ENCODE measurements around the gene MCRIP2.

MCRIP2 gene

GRCh38 chr16:631808-632358 lies 9.7 kb upstream of the MCRIP2 start:
- H3K4me3 ChIP-seq (ENCODE audit: insufficient read depth, low read depth, low read length, poor library complexity, severe bottlenecking): no peak overlapping the region
- no peaks in the 10 kb centered on the region for H3K27me3 ChIP-seq (replicated peaks; ENCODE audit: control insufficient read depth, insufficient read depth, low read length, poor library complexity, severe bottlenecking)
- peaks cover 12% of the 10 kb centered on the region for H3K4me1 ChIP-seq (ENCODE audit: control insufficient read depth, insufficient read depth, low read length, poor library complexity, severe bottlenecking)
- no peaks in the 10 kb centered on the region for H3K9me3 ChIP-seq (ENCODE audit: control insufficient read depth, low read length)
- H3K36me3 ChIP-seq (ENCODE audit: control insufficient read depth, insufficient read depth, low read length): peaks cover 11% of the 10 kb centered on the region
- no peak overlapping the region for H3K27ac ChIP-seq (ENCODE audit: insufficient read depth, low read length, poor library complexity, severe bottlenecking)
- DNase-seq: no peak

- peaks cover 4% of the 10 kb centered on the region for H3K36me3 ChIP-seq (ENCODE audit: control insufficient read depth, insufficient read depth, low read length)
- no peak for DNase-seq
- H3K4me3 ChIP-seq (ENCODE audit: insufficient read depth, low read depth, low read length, poor library complexity, severe bottlenecking): no peak overlapping the region
- no peak overlapping the region for H3K27ac ChIP-seq (ENCODE audit: insufficient read depth, low read length, poor library complexity, severe bottlenecking)
- H3K27me3 ChIP-seq (replicated peaks; ENCODE audit: control insufficient read depth, insufficient read depth, low read length, poor library complexity, severe bottlenecking): no peaks in the 10 kb centered on the region
- H3K9me3 ChIP-seq (ENCODE audit: control insufficient read depth, low read length): no peaks in the 10 kb centered on the region
- H3K4me1 ChIP-seq (ENCODE audit: control insufficient read depth, insufficient read depth, low read length, poor library complexity, severe bottlenecking): peaks cover 12% of the 10 kb centered on the region
Observed at GRCh38 chr16:632486-633335, 8.9 kb upstream of the MCRIP2 start.

- Histone ChIP-seq H3K27ac (ENCODE audit: insufficient read depth, low read length, poor library complexity, severe bottlenecking) (no peak overlapping the region), H3K4me3 (ENCODE audit: insufficient read depth, low read depth, low read length, poor library complexity, severe bottlenecking) (no peak overlapping the region), H3K4me1 (ENCODE audit: control insufficient read depth, insufficient read depth, low read length, poor library complexity, severe bottlenecking) (peaks cover 12% of the 10 kb centered on the region), H3K9me3 (ENCODE audit: control insufficient read depth, low read length) (no peaks in the 10 kb centered on the region), H3K36me3 (ENCODE audit: control insufficient read depth, insufficient read depth, low read length) (no peaks in the 10 kb centered on the region), H3K27me3 (replicated peaks; ENCODE audit: control insufficient read depth, insufficient read depth, low read length, poor library complexity, severe bottlenecking) (no peaks in the 10 kb centered on the region)
- no peak for DNase-seq
Observed at GRCh38 chr16:633336-634050, 8.1 kb upstream of the MCRIP2 start.

- no peak overlapping the region for H3K27ac ChIP-seq (ENCODE audit: insufficient read depth, low read length, poor library complexity, severe bottlenecking)
- H3K27me3 ChIP-seq (replicated peaks; ENCODE audit: control insufficient read depth, insufficient read depth, low read length, poor library complexity, severe bottlenecking): no peaks in the 10 kb centered on the region
- H3K4me1 ChIP-seq (ENCODE audit: control insufficient read depth, insufficient read depth, low read length, poor library complexity, severe bottlenecking): peaks cover 12% of the 10 kb centered on the region
- no peak for DNase-seq
- no peaks in the 10 kb centered on the region for H3K9me3 ChIP-seq (ENCODE audit: control insufficient read depth, low read length)
- no peaks in the 10 kb centered on the region for H3K36me3 ChIP-seq (ENCODE audit: control insufficient read depth, insufficient read depth, low read length)
- no peak overlapping the region for H3K4me3 ChIP-seq (ENCODE audit: insufficient read depth, low read depth, low read length, poor library complexity, severe bottlenecking)
Observed at GRCh38 chr16:634051-634670, 7.5 kb upstream of the MCRIP2 start.

GRCh38 chr16:634996-635395 lies 6.6 kb upstream of the MCRIP2 start:
- no peak overlapping the region for H3K27ac ChIP-seq (ENCODE audit: insufficient read depth, low read length, poor library complexity, severe bottlenecking)
- H3K36me3 ChIP-seq (ENCODE audit: control insufficient read depth, insufficient read depth, low read length): no peaks in the 10 kb centered on the region
- H3K9me3 ChIP-seq (ENCODE audit: control insufficient read depth, low read length): no peaks in the 10 kb centered on the region
- H3K4me1 ChIP-seq (ENCODE audit: control insufficient read depth, insufficient read depth, low read length, poor library complexity, severe bottlenecking): peaks cover 12% of the 10 kb centered on the region
- no peaks in the 10 kb centered on the region for H3K27me3 ChIP-seq (replicated peaks; ENCODE audit: control insufficient read depth, insufficient read depth, low read length, poor library complexity, severe bottlenecking)
- no peak for DNase-seq
- H3K4me3 ChIP-seq (ENCODE audit: insufficient read depth, low read depth, low read length, poor library complexity, severe bottlenecking): no peak overlapping the region

GRCh38 chr16:635573-636205 lies 5.9 kb upstream of the MCRIP2 start:
- H3K27ac ChIP-seq (ENCODE audit: insufficient read depth, low read length, poor library complexity, severe bottlenecking): peak overlapping the region; percentile 83
- H3K4me1 ChIP-seq (ENCODE audit: control insufficient read depth, insufficient read depth, low read length, poor library complexity, severe bottlenecking): peaks cover 12% of the 10 kb centered on the region
- H3K36me3 ChIP-seq (ENCODE audit: control insufficient read depth, insufficient read depth, low read length): no peaks in the 10 kb centered on the region
- DNase-seq: no peak
- no peaks in the 10 kb centered on the region for H3K27me3 ChIP-seq (replicated peaks; ENCODE audit: control insufficient read depth, insufficient read depth, low read length, poor library complexity, severe bottlenecking)
- H3K9me3 ChIP-seq (ENCODE audit: control insufficient read depth, low read length): no peaks in the 10 kb centered on the region
- H3K4me3 ChIP-seq (ENCODE audit: insufficient read depth, low read depth, low read length, poor library complexity, severe bottlenecking): peak overlapping the region; percentile 96

GRCh38 chr16:636206-637080 lies 5.2 kb upstream of the MCRIP2 start, which contains the start of gene METTL26:
METTL26 (minus strand) TSS chr16:636305; CDS start chr16:636290, 15 bp downstream.
- peak; percentile 82 to 89 (median 86) for DNase-seq
- Histone ChIP-seq H3K4me1 (ENCODE audit: control insufficient read depth, insufficient read depth, low read length, poor library complexity, severe bottlenecking) (peaks cover 19% of the 10 kb centered on the region), H3K27me3 (replicated peaks; ENCODE audit: control insufficient read depth, insufficient read depth, low read length, poor library complexity, severe bottlenecking) (no peaks in the 10 kb centered on the region), H3K9me3 (ENCODE audit: control insufficient read depth, low read length) (no peaks in the 10 kb centered on the region), H3K4me3 (ENCODE audit: insufficient read depth, low read depth, low read length, poor library complexity, severe bottlenecking) (peak within 1 kb of the TSS; percentile 96), H3K27ac (ENCODE audit: insufficient read depth, low read length, poor library complexity, severe bottlenecking) (peak within 1 kb of the TSS; percentile 83), H3K36me3 (ENCODE audit: control insufficient read depth, insufficient read depth, low read length) (no peaks in the 10 kb centered on the region)

- Histone ChIP-seq H3K4me3 (ENCODE audit: insufficient read depth, low read depth, low read length, poor library complexity, severe bottlenecking) (peak overlapping the region; percentile 96), H3K36me3 (ENCODE audit: control insufficient read depth, insufficient read depth, low read length) (no peaks in the 10 kb centered on the region), H3K4me1 (ENCODE audit: control insufficient read depth, insufficient read depth, low read length, poor library complexity, severe bottlenecking) (peaks cover 21% of the 10 kb centered on the region), H3K27me3 (replicated peaks; ENCODE audit: control insufficient read depth, insufficient read depth, low read length, poor library complexity, severe bottlenecking) (no peaks in the 10 kb centered on the region), H3K27ac (ENCODE audit: insufficient read depth, low read length, poor library complexity, severe bottlenecking) (peak overlapping the region; percentile 83), H3K9me3 (ENCODE audit: control insufficient read depth, low read length) (no peaks in the 10 kb centered on the region)
- DNase-seq: peak; percentile 80 to 85 (median 83)
Observed at GRCh38 chr16:637081-638018, 4.3 kb upstream of the MCRIP2 start.
